Subcutaneous adipose tissue (tissue), 4 donors: ENCODE measurements around the gene SP7. TPM values are rescaled to one million over a fixed set of nuclear protein-coding genes. Genes with fewer than 3 reads are reported as not detected.

ENCODE experiments used
- total RNA-seq, 4 donors: library from RNA; depleted of rRNA; stranded (reverse); fragments of >200 nt; gene quantifications; one replicate each; pipeline ENCODE4 v1.1.0, GENCODE V29; 2016
- TF ChIP-seq, protein P1 (sequence below): fragments of 450-650 bp; IDR thresholded peaks from one replicate; pipeline ENCODE4 v1.5.1; 2016; ENCODE audit warnings: low read depth, mild to moderate bottlenecking, control low read depth, antibody characterized with exemption, moderate library complexity

SP7 gene
- total RNA-seq, 4 donors from 2014 or later, result not detected

DNA sequence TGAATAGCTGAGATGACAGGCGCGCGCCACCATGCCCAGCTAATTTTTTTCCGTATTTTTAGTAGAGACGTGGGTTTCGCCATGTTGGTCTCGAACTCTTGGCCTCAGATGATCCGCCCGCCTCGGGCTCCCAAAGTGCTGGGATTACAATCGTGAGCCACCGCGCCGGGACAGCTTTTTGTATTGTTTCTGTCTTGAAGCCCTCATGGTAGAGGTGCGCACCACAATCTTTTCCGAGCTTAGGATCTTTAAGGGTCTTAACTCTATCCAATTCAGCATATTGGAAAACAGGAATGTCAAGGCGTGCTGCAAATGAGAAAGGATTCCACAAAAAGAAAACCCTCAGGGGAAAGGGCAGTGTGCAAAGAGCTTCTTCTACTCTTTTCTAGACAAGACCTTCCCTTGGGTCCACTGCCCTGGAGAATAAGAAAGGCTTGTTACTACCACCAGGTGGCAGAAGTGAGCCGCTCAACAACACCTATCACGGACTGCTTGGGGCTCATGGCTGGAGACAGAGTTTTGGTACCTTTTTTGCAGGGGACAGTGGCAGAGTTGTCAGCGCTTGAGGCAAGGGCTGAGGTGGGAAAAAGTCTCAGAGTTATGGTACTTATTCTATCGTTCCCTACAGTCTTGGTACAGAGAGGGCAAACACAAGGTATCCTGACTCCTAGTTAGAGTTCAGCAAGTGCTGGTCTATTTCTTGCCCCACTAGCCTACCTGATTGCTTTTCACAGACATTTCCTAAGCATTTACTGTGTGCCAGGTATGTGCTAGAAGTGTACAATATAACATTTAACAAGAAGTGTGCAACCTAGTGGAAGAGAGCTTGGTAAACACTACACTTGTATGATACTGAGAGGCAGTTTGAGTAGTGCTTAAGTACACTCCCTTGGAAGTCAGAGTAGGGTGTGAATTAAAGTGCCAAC is 16.4 kb upstream of the SP7 start:
- TF ChIP-seq, protein P1, sequence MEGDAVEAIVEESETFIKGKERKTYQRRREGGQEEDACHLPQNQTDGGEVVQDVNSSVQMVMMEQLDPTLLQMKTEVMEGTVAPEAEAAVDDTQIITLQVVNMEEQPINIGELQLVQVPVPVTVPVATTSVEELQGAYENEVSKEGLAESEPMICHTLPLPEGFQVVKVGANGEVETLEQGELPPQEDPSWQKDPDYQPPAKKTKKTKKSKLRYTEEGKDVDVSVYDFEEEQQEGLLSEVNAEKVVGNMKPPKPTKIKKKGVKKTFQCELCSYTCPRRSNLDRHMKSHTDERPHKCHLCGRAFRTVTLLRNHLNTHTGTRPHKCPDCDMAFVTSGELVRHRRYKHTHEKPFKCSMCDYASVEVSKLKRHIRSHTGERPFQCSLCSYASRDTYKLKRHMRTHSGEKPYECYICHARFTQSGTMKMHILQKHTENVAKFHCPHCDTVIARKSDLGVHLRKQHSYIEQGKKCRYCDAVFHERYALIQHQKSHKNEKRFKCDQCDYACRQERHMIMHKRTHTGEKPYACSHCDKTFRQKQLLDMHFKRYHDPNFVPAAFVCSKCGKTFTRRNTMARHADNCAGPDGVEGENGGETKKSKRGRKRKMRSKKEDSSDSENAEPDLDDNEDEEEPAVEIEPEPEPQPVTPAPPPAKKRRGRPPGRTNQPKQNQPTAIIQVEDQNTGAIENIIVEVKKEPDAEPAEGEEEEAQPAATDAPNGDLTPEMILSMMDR, result no peak

DNA sequence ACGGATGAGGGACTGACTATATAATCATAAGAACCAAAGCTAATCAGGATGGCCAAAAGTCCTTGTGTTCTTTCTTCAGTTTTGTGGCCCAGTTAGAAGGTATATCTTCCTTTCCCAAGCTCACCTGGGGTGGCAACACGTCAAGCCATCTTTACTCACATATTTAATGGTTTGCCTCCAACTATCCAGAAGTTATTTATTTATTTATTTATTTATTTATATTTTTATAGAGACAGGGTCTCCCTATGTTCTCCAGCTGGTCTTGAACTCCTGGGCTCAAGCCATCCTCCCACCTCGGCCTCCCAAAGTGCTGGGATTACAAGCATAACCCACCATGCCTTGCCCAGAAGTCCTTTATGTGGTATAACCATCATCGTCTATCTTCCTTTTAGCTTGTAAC is 11.8 kb upstream of the SP7 start:
- TF ChIP-seq, protein P1, result no peak

DNA sequence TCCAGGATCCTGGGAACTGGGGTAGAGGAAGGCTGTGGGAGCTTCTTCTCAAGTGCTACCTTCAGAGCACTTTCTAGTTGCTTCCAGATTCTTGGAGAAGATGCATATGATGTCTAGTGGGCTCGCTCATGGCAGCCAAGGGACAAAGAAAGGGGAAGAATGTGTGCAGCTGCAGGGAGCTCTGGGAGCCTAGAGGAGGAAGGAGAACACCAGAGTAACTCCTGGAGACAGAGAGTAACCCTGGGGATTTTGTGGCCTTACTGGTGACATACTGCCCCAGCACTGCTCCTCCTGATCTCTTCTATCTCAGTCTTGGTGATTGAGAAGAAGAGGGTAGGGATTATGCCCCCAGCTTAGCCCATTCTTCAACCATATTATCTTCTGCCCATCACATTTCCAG is 10.3 kb upstream of the SP7 start:
- TF ChIP-seq, protein P1, result no peak

DNA sequence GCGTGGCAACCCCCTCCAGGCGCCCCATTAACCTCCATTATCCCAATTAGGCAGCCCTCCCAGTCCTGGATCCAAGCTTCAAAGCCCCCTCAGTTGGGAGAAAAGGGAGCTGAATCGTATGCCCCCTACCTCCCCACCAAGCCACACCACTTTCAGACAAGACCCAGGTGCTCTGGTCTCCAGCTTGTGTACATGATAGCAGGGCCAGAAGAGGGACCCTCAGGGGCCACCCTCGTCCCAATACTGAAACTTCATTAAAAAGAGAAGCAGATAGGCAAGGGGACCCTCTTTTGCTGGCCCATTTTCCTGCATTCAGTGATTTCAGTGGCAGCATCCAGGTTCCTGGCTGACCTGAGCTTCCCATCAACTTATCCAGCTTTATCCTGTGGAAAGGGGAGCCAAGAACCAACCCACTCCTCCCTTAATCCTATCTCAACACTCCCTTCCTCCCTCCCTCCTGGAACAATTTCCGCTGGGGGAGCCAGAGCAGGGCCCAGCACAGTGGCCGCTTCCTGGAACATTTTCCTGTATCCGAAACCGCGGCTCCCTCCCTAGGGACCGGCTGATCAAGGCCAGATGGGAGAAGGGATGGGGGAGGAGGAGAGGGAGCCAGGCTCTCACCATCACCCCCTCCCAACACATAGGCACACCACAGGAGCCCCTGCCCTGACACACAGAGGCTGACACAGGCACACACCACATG is 9.5 kb upstream of the SP7 start:
- TF ChIP-seq, protein P1, result no peak

DNA sequence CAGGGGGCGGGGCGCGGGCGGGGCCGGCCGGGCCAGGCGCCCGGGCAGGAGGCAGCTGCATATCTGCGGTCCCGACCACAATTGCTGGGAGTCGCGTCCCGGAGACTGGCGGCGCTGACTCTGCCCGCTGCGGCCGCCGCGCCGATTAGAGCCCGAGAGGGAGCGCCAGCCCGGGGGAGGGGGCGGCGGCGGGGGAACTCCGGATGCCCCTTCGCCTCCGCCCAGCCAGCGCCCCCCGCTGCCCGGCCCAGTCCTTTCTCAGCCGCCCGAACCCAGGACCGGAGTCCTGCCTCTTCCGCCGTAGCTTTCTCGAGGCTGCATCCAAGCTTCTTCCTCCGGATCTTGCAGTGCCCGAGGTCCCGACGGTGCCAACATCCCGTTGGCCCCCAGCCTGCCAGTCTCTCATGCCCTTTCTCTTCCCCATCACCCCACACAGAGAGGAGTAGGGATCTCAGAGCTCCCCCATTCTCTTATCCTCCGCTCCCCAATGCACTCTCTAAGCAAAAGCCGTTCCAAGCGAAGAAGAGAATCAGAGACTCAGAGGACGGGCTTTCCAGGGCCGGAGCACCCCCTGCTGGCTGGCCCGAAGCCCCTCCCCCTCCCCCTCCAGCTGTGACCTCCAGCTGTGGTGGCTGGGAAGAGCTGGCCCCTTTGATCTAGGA is 8.8 kb upstream of the SP7 start:
- TF ChIP-seq, protein P1, result no peak

DNA sequence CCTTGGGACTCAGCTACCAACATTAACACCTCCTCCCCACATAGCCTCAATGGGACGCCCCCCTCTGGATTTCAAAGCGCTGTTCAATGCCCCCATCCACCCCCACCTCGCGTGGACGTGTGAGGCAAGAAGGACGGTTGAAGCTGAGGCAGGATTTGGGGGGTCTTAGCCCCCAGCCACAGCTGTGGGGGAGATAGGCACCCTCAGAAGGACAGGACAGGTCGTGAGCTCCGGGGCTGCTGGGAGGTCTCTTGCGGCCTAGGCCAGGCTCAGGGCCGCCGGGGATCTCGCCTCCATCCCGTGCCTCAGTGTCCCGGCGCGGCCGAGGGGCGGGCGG is 8.3 kb upstream of the SP7 start:
- TF ChIP-seq, protein P1, result no peak

DNA sequence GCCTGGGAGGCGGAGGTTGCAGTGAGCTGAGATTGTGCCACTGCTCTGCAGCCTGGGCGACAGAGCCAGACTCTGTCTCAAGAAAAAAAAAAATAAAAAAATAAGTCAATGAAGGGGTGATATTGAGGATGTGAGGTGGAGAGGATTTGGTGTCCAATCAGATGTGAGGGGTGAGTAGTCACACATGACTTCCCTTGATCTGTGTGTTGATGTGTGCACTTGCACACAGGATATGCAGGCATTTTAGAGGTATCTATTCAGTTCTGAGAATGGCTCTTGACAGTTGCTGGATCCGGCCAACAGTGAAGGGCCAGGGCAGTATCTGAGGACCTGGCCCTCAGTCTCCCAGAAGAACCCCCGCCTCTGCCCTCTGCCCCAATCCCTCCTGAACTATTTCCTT is 7.8 kb upstream of the SP7 start:
- TF ChIP-seq, protein P1, result no peak
